HTR-8/SVneo (cell line): Measurements from ENCODE around the gene ANKRD33B.
"Not testable (repeated sequence)": the region's sequence is repeated elsewhere in the genome, so short reads cannot be mapped to it uniquely, and the experiment has no call there.

Experiments used
- DNase-seq: peaks from one replicate; pipeline ENCODE4 v3.0.0; 2011; ENCODE audit warnings: low spot score, mixed read lengths; ENCODE audit not compliant: insufficient read length
- FAIRE-seq: peaks from 2 replicates; lab custom pipeline; 2011; peaks lifted over from hg19 to GRCh38; lab: Jason Lieb, UNC

The ANKRD33B gene

GRCh38 chr5:10607023-10607665 lies 43.3 kb downstream of the ANKRD33B start:
- FAIRE-seq (no peak), DNase-seq (no peak)

GRCh38 chr5:10607666-10608073 lies 43.8 kb downstream of the ANKRD33B start:
- FAIRE-seq (no peak), DNase-seq (no peak)

- FAIRE-seq, DNase-seq: not testable (repeated sequence)
Measured at GRCh38 chr5:10608081-10608480, 44.2 kb downstream of the ANKRD33B start.

GRCh38 chr5:10610058-10610457 lies 46.2 kb downstream of the ANKRD33B start:
- DNase-seq = no peak
- FAIRE-seq = no peak

- no peak for DNase-seq
- no peak for FAIRE-seq
Measured at GRCh38 chr5:10611290-10611689, 47.4 kb downstream of the ANKRD33B start.

- DNase-seq (no peak), FAIRE-seq (no peak)
Measured at GRCh38 chr5:10612251-10612650, 48.4 kb downstream of the ANKRD33B start.

- FAIRE-seq = no peak
Measured at GRCh38 chr5:10615693-10616092, 51.8 kb downstream of the ANKRD33B start.

DNA sequence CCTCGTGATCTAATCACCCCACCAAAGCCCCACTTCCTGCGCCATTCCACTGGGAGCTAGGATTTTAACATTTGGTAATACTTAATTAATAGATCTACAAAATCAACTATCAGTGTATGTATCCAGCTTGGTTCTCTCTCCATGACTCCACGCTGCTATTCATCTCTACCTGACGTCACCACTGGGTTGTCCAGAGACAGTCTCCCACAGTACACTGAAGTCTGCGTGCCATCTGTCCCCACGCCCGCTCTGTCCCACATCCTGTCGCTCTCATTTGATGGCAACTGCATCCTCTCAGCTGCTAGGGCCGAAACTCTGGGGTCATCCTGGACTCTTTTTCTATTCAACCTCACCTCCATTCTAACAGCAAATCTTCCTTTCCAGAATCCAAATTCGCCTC lies 53.2 kb downstream of the ANKRD33B start:
- DNase-seq = no peak
- FAIRE-seq = no peak

More at GRCh38 chr5:10615693-10616092, 51.8 kb downstream of the ANKRD33B start:
- DNase-seq = no peak

- DNase-seq (no peak), FAIRE-seq (no peak)
Measured at GRCh38 chr5:10618311-10618710, 54.4 kb downstream of the ANKRD33B start.

DNA sequence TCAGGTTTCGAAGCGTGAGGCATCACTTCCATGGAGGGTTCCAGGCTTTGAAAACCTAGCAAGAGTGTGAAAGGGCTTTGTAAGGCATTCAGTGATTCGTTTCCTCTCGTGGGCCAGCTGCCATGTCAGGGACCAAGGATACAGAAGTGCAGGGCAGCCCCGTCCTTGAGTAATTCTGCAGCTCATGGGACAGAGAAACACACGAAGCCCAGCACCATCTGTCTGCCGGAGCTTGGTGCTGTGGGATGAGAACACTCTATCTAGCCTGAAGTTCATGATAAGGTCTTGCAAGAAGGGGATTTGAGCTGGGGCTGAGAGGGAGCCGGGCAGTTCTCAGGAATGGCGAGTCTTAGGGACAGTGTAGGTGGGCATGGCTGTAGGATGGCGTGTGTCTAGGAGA lies 55.8 kb downstream of the ANKRD33B start:
- no peak for FAIRE-seq
- DNase-seq = no peak

GRCh38 chr5:10620346-10620745 lies 56.5 kb downstream of the ANKRD33B start:
- no peak for FAIRE-seq

DNA sequence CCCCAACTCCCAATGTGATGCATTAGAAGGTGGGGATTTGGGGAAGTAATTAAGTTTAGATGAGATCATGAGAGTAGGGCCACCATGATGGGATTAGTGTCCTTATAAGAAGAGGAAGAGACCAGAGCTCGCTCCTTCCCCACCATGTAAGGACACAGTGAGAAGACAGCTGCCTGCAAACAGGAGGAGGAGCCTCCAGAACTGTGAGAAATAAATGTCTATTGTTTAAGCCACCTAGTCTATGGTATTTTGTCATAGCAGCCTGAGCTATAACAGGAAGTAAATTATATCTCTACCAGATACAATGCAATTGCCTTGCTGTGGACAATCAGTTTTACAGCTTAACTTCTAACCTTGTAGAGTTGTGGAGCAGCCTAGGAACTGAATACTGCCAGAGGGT lies 58.0 kb downstream of the ANKRD33B start:
- no peak for FAIRE-seq
- no peak for DNase-seq

More at GRCh38 chr5:10620346-10620745, 56.5 kb downstream of the ANKRD33B start:
- no peak for DNase-seq

- DNase-seq = no peak
- no peak for FAIRE-seq
Measured at GRCh38 chr5:10622810-10623209, 58.9 kb downstream of the ANKRD33B start.

- FAIRE-seq = no peak
Measured at GRCh38 chr5:10623305-10623910, 59.5 kb downstream of the ANKRD33B start.

GRCh38 chr5:10624206-10624605 lies 60.3 kb downstream of the ANKRD33B start:
- no peak for FAIRE-seq
- DNase-seq = no peak

More at GRCh38 chr5:10623305-10623910, 59.5 kb downstream of the ANKRD33B start:
- no peak for DNase-seq

DNA sequence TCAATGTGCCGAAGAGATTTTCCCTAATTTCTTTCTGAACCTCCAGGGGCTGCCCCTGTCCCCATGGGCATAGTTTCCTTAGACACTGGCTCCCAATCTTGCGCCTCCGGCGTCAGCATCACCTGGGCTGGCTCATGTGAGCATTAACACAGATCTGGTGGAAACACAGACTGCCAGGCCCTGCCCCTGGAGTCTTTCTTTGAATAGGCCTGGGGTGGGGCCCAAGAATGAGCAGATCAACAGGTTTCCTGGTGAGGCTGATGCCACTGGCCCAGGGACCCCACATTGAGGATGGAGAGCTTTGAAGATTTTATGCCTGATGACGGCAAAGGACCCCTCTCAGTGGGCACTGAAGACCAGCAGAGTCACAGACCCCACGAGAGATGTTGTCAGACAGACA lies 60.8 kb downstream of the ANKRD33B start:
- DNase-seq (no peak), FAIRE-seq (no peak)

DNA sequence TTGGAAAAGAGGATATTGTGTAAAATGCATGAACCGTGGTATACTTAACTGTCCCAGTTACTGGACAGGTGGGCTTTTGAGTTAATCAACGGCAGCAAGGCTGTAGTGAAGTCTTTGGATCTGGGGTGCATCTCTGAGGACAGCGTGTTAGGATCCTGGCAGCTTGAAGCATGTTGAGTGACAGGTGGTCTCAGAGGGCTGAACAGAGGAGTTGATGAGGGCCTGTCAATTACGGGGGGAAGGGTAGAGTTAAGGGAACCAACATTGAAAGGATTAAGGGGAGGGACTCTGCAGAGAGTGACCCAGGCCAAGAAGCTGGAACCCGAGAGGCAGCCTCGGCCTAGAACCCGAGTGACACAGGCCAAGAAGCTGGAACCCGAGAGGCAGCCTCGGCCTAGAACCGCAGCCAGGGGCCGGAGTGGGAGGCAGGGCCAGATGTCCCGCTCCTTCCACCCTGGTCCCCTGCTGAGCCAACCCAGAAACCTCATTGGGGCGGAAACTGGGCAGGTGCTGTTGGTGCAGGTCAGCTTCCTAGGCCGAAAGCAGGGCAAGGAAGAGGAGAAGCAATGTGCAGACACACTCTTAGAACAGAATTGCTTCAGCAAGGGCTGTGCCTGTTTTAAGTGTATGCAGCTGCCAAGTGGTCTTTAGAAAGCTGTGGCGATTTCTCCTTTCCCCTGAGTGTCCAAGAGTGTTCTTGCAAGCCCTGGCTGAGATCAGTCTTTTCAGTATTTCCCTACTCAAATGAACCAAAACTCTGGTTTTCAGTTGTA lies 62.0 kb downstream of the ANKRD33B start:
- DNase-seq (no peak), FAIRE-seq (no peak)

DNA sequence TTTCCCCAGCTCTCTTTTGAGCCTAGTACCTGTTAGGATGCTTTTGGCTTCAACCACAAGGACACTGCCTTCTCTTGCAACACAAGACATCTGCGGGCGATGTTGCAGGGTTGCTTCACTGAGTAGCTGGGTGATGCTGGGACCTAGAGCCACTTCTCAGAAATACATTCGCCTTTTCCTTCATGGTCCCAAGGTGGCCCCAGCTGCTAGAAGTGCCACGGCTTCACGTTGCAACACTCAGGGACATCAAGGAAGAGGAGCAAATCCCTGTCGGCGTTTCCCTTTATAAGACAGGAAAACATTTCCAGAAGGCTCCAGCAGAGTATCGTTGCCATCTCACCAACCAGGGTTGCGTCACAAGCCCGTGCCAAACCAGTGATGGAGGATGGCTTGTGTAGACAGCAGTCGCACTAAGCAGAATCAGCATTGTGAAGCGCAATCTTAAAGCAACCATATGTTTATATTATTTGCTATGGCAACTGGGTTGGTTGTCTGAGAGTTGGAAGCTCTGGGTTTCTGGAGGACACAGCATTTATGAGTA lies 62.7 kb downstream of the ANKRD33B start:
- FAIRE-seq = no peak
- no peak for DNase-seq

- no peak for FAIRE-seq
- no peak for DNase-seq
Measured at GRCh38 chr5:10627160-10627701, 63.4 kb downstream of the ANKRD33B start.

DNA sequence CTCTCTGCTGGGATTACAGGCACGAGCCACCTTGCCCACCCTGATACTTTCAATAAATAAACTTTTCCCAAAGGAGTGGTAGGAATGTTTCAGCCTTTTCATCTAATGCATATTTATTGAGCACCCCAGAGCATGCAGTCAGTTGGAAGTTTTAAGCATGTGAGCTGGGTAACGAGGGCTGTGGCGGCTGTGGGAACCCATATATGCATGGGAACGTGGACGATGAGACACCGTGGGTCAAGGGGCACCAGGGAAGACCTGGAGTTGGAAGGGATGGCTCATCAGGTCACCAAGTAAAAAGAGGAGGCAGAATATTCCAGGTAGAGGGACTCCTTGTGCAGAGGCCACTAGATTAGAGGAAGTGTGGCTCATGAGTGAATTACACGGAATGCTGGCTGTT lies 64.7 kb downstream of the ANKRD33B start:
- DNase-seq (no peak), FAIRE-seq (no peak)

DNA sequence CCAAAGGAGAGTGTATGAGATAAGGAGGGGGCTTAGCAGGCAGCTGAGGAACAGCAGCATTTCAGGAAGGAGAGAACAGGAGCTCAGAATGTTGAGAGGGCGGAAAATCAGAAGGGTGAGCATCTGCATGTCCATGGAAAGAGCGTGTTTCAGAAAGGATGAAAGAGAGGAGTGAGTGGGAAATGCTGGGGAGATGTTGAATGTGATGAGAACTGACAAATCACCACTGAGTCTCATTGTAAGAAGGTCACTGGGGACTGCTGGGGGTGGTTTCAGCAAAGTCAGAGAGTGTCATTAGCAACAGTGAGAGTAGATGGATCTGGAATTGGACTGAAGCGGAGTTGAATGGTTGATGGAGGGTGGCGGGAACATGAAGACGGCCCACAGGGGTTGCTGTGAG lies 65.8 kb downstream of the ANKRD33B start:
- DNase-seq (no peak), FAIRE-seq (no peak)
